ENCODE measurements around the gene ZNF722. TPM values are rescaled to one million over a fixed set of nuclear protein-coding genes. Genes with fewer than 3 reads are reported as not detected.

The ZNF722 gene
- total RNA-seq, 2 donors from 2014 or later: not detected

DNA sequence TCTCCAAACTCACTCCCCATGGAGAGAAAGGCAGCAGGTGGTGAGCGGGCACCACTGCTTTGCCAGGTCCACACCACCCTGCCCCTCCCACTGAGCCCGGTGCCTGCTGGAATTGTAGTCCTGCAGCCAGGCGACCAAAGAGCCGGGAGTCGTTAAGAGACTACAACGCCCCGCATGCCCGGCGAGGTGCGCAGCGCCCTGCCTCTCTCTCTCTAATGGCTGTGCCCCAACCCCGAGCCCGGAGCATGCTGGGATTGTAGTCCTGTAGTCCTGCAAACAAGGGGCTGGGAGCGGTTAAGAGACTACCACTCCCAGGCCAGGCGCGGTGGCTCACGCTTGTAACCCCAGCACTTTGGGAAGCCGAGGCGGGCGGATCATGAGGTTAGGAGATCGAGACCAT lies 38.4 kb downstream of the ZNF722 start:
- Histone ChIP-seq H3K4me1 (replicated peaks) (no peaks in the 10 kb centered on the region), H3K27me3 (replicated peaks; ENCODE audit: insufficient read depth) (no peaks in the 10 kb centered on the region), H3K9me3 (no peaks in the 10 kb centered on the region), H3K4me3 (no peak overlapping the region), H3K27ac (no peak overlapping the region), H3K36me3 (no peaks in the 10 kb centered on the region)
- intact Hi-C loops (cut with DNase I): no loop called here
- no peak for TF ChIP-seq POLR2A (IDR thresholded peaks at IDR 0.05)
- no peak for TF ChIP-seq POLR2AphosphoS5 (IDR thresholded peaks at IDR 0.05)
- TF ChIP-seq CTCF (IDR thresholded peaks at IDR 0.05): no peak
- DNase-seq (ENCODE audit: low spot score): no peak
- WGBS: 24% methylated on average over 21 of the region's 21 CpGs

DNA sequence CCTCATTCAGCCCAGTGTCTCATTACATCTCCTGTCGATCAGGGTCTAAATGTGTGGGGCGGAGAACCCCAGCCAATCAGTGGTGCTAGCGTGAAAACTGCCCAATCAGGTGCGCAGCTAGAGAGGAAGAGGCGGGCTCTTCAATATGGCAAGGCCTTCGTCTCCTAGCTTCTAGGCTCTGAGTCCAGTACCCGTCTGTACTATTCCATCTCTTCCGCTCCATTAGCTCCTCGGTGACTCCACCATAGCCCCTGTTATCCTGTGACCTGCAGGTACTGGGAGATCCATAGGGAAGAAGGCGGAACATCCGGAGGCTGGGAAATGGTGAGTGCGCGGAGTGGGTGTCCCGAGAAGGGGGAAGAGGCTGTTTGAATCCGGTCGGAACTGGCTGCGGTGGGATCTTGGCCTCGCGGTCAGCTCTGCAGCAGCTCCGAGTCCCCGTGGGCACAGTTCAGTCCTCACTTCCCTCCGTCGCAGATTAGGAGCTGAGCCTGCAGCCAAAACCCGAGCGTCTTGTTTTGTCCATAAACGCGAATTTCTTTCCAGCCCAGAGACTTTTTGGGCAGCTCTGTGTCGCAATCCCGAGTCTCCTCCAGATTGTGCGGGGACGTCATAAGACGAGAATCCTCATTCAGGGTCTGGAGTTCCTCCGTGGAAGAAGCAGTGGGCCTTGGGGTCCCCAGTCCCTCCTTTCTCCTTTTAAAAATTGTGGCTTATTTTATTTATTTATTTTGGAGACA lies 46.8 kb downstream of the ZNF722 start, which contains the start of gene ZNF727:
TSS of gene ZNF727 (plus strand) at position 134 of the 740 bp plus-strand sequence. CDS start at position 322, 188 bp downstream.
- 8% methylated on average over 33 of the region's 33 CpGs for WGBS
- peak; percentile 58 for DNase-seq (ENCODE audit: low spot score)

DNA sequence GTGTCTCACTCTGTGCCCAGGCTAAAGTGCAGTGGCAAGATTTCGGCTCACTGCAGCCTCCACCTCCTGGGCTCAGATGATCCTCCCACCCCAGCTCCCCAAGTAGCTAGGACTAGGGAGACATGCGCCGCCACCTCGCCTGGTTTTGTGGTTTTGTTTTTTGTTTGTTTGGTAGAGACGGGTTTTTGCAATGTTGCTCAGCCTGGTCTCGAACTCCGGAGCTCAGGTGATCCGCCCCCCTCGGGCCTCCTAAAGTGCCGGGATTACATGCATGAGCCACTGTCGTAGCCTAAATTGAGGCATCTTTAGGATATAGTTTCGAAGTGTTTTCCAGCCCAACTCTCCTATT lies 47.4 kb downstream of the ZNF722 start:
- Histone ChIP-seq H3K36me3 (no peaks in the 10 kb centered on the region), H3K27ac (peak overlapping the region; percentile 63 to 72), H3K27me3 (replicated peaks; ENCODE audit: insufficient read depth) (no peaks in the 10 kb centered on the region), H3K9me3 (no peaks in the 10 kb centered on the region), H3K4me1 (replicated peaks) (no peaks in the 10 kb centered on the region), H3K4me3 (peak overlapping the region; percentile 31 to 43)
- TF ChIP-seq CTCF (IDR thresholded peaks at IDR 0.05) (no peak), POLR2AphosphoS5 (IDR thresholded peaks at IDR 0.05) (no peak), POLR2A (IDR thresholded peaks at IDR 0.05) (no peak)
- no peak for DNase-seq (ENCODE audit: low spot score)
- WGBS: 27% methylated on average over 12 of the region's 12 CpGs
- intact Hi-C loops (cut with DNase I): no loop called here

More for the DNA sequence above, 46.8 kb downstream of the ZNF722 start, which contains the start of gene ZNF727:
- intact Hi-C loops (cut with DNase I): no loop called here
- H3K9me3 ChIP-seq: no peaks in the 10 kb centered on the region
- TF ChIP-seq POLR2AphosphoS5 (IDR thresholded peaks at IDR 0.05): peak; percentile 65
- TF ChIP-seq CTCF (IDR thresholded peaks at IDR 0.05): no peak
- TF ChIP-seq POLR2A (IDR thresholded peaks at IDR 0.05): peak; percentile 27
- H3K4me1 ChIP-seq (replicated peaks): no peaks in the 10 kb centered on the region
- no peaks in the 10 kb centered on the region for H3K27me3 ChIP-seq (replicated peaks; ENCODE audit: insufficient read depth)
- H3K4me3 ChIP-seq: peak within 1 kb of the TSS; percentile 31 to 43
- H3K27ac ChIP-seq: peak within 1 kb of the TSS; percentile 63 to 72
- no peaks in the 10 kb centered on the region for H3K36me3 ChIP-seq

Small RNA genes lying within 50 kb of the gene (small RNA-seq; reads per million reads assigned to genes)
- gene AC092634.1 (0 reads per million in 2 donors), gene AC092634.7 (0 reads per million in 2 donors), gene VN1R36P (0 reads per million in 2 donors)

Other genes starting within 250 kb of the ZNF722 start
- 1 to 10 TPM; 7.3 to 7.8 TPM for gene ZNF727, start 46.6 kb downstream of the ZNF722 start, total RNA-seq
- gene ZNF735, start 208.4 kb downstream of the ZNF722 start, total RNA-seq: not detected
- gene ZNF679, start 229.6 kb downstream of the ZNF722 start, total RNA-seq: not detected